ENCODE results near the gene SLC25A47. TPM values are rescaled to one million over a fixed set of nuclear protein-coding genes. Genes with fewer than 3 reads are reported as not detected.

The SLC25A47 gene
- total and polyA plus RNA-seq, 2 of the 4 experiments (the other 2 are of a cell fraction): not detected

DNA sequence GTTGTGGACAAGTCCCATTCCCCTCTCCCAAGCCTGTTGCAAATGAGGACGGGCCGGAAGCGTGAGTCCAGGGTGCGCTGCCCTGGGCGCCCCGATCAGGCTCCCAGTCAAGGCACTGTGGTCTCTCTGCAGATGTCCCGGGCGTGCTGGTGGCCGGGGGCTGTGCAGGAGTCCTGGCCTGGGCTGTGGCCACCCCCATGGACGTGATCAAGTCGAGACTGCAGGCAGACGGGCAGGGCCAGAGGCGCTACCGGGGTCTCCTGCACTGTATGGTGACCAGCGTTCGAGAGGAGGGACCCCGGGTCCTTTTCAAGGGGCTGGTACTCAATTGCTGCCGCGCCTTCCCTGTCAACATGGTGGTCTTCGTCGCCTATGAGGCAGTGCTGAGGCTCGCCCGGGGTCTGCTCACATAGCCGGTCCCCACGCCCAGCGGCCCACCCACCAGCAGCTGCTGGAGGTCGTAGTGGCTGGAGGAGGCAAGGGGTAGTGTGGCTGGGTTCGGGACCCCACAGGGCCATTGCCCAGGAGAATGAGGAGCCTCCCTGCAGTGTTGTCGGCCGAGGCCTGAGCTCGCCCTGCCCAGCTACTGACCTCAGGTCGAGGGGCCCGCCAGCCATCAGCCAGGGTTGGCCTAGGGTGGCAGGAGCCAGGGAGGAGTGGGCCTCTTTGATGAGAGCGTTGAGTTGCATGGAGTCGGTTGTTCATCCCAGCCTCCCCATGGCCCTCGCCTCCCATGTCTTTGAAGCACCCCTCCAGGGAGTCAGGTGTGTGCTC is 6.3 kb downstream of the SLC25A47 start:
- ChIA-PET POLR2A (ENCODE audit: unreplicated experiment) (no interaction called here), CTCF (no interaction called here)
- no peak overlapping the region for H3K4ac ChIP-seq (ENCODE audit: low read depth, low read length)
- no peaks in the 10 kb centered on the region for H3K9me3 ChIP-seq (ENCODE audit: control insufficient read depth, insufficient read depth, low read length)
- H3K18ac ChIP-seq (ENCODE audit: low read depth, low read length): no peak overlapping the region
- peak overlapping the region; percentile 58 for H2AFZ ChIP-seq (replicated peaks; ENCODE audit: low read length, poor library complexity)
- in situ Hi-C loops (cut with MboI; ENCODE audit: low sequenced_read_pairs): no loop called here
- H3K9me1 ChIP-seq (ENCODE audit: insufficient read depth, low read length): no peaks in the 10 kb centered on the region
- H4K20me1 ChIP-seq (ENCODE audit: insufficient read depth, low read length): no peaks in the 10 kb centered on the region; the same call in 1 of the 2 replicates
- H3K14ac ChIP-seq (replicated peaks; ENCODE audit: low read depth, low read length): no peak overlapping the region
- H2BK15ac ChIP-seq (ENCODE audit: low read depth, low read length): no peak overlapping the region
- no peak overlapping the region for H3K27ac ChIP-seq (ENCODE audit: insufficient read depth, low read length)
- H4K5ac ChIP-seq (ENCODE audit: low read depth, low read length): no peak overlapping the region
- ATAC-seq (ENCODE audit: low read depth): no peak
- dilution Hi-C loops (cut with HindIII; ENCODE audit: low sequenced_read_pairs, unreplicated experiment): no loop called here
- H2BK5ac ChIP-seq (ENCODE audit: low read depth, low read length, poor library complexity, severe bottlenecking): no peak overlapping the region
- H3K23ac ChIP-seq (ENCODE audit: low read depth, low read length): no peak overlapping the region
- no peak overlapping the region; the same call in 1 of the 2 replicates for H2AK5ac ChIP-seq (ENCODE audit: low read depth, low read length)
- intact Hi-C loops (cut with micrococcal nuclease): no loop called here
- H3K4me3 ChIP-seq (ENCODE audit: insufficient read depth, low read depth, low read length): no peak overlapping the region
- no peak overlapping the region for H2BK120ac ChIP-seq (ENCODE audit: low read depth, low read length)
- no peak overlapping the region for H3K4me2 ChIP-seq (ENCODE audit: low read depth, low read length)
- H3K27me3 ChIP-seq (ENCODE audit: control insufficient read depth, insufficient read depth, low read length): no peaks in the 10 kb centered on the region
- peaks cover 13% of the 10 kb centered on the region for H3K36me3 ChIP-seq (ENCODE audit: control insufficient read depth, insufficient read depth, low read length)
- H4K91ac ChIP-seq (ENCODE audit: insufficient read depth, low read depth, low read length): no peak overlapping the region
- no peaks in the 10 kb centered on the region for H3K79me1 ChIP-seq (ENCODE audit: low read depth in 1 of 2, low read length in 2 of 2)
- no peak overlapping the region for H3K9ac ChIP-seq (ENCODE audit: low read depth, low read length)
- no peak overlapping the region for H2BK20ac ChIP-seq (ENCODE audit: low read depth, low read length)
- no peak overlapping the region for H2AK9ac ChIP-seq (replicated peaks; ENCODE audit: low read depth, low read length, poor library complexity)
- TF ChIP-seq FOS (IDR thresholded peaks at IDR 0.05; ENCODE audit: low read depth, low read length): no peak
- TF ChIP-seq MAFK (IDR thresholded peaks at IDR 0.05; ENCODE audit: low read depth, low read length): no peak
- TF ChIP-seq MAZ (IDR thresholded peaks at IDR 0.05; ENCODE audit: borderline replicate concordance, low read depth, low read length): no peak
- TF ChIP-seq RAD21 (IDR thresholded peaks at IDR 0.05; ENCODE audit: low read length): no peak
- no peak for TF ChIP-seq RFX5 (IDR thresholded peaks at IDR 0.05; ENCODE audit: low read depth, low read length)
- TF ChIP-seq MXI1 (IDR thresholded peaks at IDR 0.05; ENCODE audit: borderline replicate concordance, low read depth, low read length): no peak
- no peak for TF ChIP-seq ELK1 (IDR thresholded peaks at IDR 0.05; ENCODE audit: borderline replicate concordance, low read depth, low read length)
- no peaks in the 10 kb centered on the region for H3K4me1 ChIP-seq (ENCODE audit: control insufficient read depth, insufficient read depth, low read length)
- WGBS, 2 experiments (ENCODE audit: extremely low coverage in 2 of 2, insufficient read length in 1 of 2): 86% methylated on average over 10 of the region's 36 CpGs; no CpG with 5 or more reads in 1 of the 2 experiments
- no peak for DNase-seq
- H4K8ac ChIP-seq (ENCODE audit: low read depth in 2 of 2, low read length in 2 of 2): no peak overlapping the region
- no peak overlapping the region for H3K56ac ChIP-seq (ENCODE audit: extremely low read depth, insufficient read depth, low read length)
- no TSS peak for BruUV-seq (replicated peaks)
